HG03342 (cell line): ENCODE measurements around the gene NUP205.
"Not testable (repeated sequence)": the region's sequence is repeated elsewhere in the genome, so short reads cannot be mapped to it uniquely, and the experiment has no call there.

ENCODE experiments used
- ATAC-seq: cut with Tn5 transposase; IDR thresholded peaks from one replicate; pipeline ENCODE4 v1.9.1; 2021; ENCODE audit warnings: mild to moderate bottlenecking, moderate library complexity; ENCODE audit not compliant: unreplicated experiment

NUP205 gene

GRCh38 chr7:135692606-135693005 is 134.9 kb downstream of the NUP205 start:
- ATAC-seq: not testable (repeated sequence)

GRCh38 chr7:135693558-135693957 is 135.8 kb downstream of the NUP205 start:
- ATAC-seq: no peak

GRCh38 chr7:135697276-135698049 is 139.7 kb downstream of the NUP205 start:
- ATAC-seq: no peak
